Right atrium auricular region (tissue), 2 donors: ENCODE data around the gene ADK. TPM values are rescaled to one million over a fixed set of nuclear protein-coding genes. Genes with fewer than 3 reads are reported as not detected.

Source experiments
- DNase-seq: peaks from one replicate; pipeline ENCODE4 v3.0.0-alpha.2; 2019; ENCODE audit warnings: low spot score
- H3K27ac ChIP-seq, 2 donors: fragments of 200-600 bp; sonication (generic); 1 replicate in 1 of 2; 2 replicates in 1 of 2; pipeline ENCODE4 v1.5.1; 2016 to 2019
- H3K27me3 ChIP-seq, 2 donors: fragments of 200-600 bp; sonication (generic); one replicate each; pipeline versions ENCODE4 v1.5.1 to v1.6.0; 2017 to 2019
- H3K36me3 ChIP-seq: fragments of 200-600 bp; sonication (generic); one replicate; pipeline ENCODE4 v1.5.1; 2016
- H3K4me1 ChIP-seq, 2 donors: fragments of 200-600 bp; sonication (generic); one replicate each; pipeline versions ENCODE4 v1.5.1 to v1.6.0; 2017 to 2019
- H3K4me3 ChIP-seq, 2 donors: fragments of 200-600 bp; sonication (generic); 1 replicate in 1 of 2; 2 replicates in 1 of 2; pipeline ENCODE4 v1.5.1; 2017 to 2019; ENCODE audit warnings: mild to moderate bottlenecking in 1 of 2, moderate library complexity in 1 of 2
- H3K9me3 ChIP-seq, 2 donors: fragments of 200-600 bp; sonication (generic); one replicate each; pipeline ENCODE4 v1.5.1; 2019
- total RNA-seq, 2 donors: library from RNA; depleted of rRNA; stranded (reverse); fragments of >200 nt; gene quantifications; one replicate each; pipeline ENCODE4 v1.1.0, GENCODE V29; 2016
- TF ChIP-seq, protein P1 (sequence below), 2 donors: fragments of 200-600 bp; sonication (generic); IDR thresholded peaks; one replicate each; pipeline ENCODE4 v1.5.1; 2019; ENCODE audit warnings: antibody characterized with exemption in 2 of 2

The ADK gene
- total RNA-seq, 2 donors from 2014 or later: 23.7 to 31.6 TPM

- H3K27me3 ChIP-seq: no peaks in the 10 kb centered on the region
- no peak for DNase-seq
- TF ChIP-seq, protein P1, sequence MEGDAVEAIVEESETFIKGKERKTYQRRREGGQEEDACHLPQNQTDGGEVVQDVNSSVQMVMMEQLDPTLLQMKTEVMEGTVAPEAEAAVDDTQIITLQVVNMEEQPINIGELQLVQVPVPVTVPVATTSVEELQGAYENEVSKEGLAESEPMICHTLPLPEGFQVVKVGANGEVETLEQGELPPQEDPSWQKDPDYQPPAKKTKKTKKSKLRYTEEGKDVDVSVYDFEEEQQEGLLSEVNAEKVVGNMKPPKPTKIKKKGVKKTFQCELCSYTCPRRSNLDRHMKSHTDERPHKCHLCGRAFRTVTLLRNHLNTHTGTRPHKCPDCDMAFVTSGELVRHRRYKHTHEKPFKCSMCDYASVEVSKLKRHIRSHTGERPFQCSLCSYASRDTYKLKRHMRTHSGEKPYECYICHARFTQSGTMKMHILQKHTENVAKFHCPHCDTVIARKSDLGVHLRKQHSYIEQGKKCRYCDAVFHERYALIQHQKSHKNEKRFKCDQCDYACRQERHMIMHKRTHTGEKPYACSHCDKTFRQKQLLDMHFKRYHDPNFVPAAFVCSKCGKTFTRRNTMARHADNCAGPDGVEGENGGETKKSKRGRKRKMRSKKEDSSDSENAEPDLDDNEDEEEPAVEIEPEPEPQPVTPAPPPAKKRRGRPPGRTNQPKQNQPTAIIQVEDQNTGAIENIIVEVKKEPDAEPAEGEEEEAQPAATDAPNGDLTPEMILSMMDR (IDR thresholded peaks at IDR 0.05): no peak
Measured at GRCh38 chr10:74728225-74728624, 577.2 kb downstream of the ADK start.

GRCh38 chr10:74730246-74730645 lies 579.2 kb downstream of the ADK start:
- Histone ChIP-seq H3K36me3 (no peaks in the 10 kb centered on the region), H3K27me3 (no peaks in the 10 kb centered on the region), H3K4me3 (no peak overlapping the region), H3K4me1 (no peaks in the 10 kb centered on the region), H3K27ac (no peak overlapping the region), H3K9me3 (no peaks in the 10 kb centered on the region)
- no peak for DNase-seq
- TF ChIP-seq, protein P1 (IDR thresholded peaks at IDR 0.05): no peak

More at GRCh38 chr10:74728225-74728624, 577.2 kb downstream of the ADK start:
- H3K4me3 ChIP-seq: no peak overlapping the region
- no peaks in the 10 kb centered on the region for H3K9me3 ChIP-seq
- no peak overlapping the region for H3K27ac ChIP-seq
- H3K36me3 ChIP-seq: no peaks in the 10 kb centered on the region
- no peaks in the 10 kb centered on the region for H3K4me1 ChIP-seq

DNA sequence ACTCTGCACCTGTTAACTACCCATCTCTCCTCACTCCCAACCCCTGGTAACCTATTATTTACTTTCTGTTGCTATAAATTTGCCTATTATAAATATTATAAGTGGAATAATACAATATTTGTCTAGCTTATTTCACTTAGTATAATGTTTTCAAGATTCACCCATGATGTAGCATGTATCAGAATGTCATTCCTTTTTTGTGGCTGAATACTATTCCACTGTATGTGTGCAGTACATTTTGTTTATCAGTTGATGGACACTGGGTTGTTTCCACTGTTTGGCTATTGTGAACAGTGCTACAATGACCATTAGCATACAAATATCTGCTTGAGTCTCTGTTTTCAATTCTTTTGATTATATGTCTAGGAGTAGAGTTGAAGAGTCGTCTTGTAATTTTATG lies 582.6 kb downstream of the ADK start:
- Histone ChIP-seq H3K27me3 (no peaks in the 10 kb centered on the region), H3K36me3 (no peaks in the 10 kb centered on the region)

DNA sequence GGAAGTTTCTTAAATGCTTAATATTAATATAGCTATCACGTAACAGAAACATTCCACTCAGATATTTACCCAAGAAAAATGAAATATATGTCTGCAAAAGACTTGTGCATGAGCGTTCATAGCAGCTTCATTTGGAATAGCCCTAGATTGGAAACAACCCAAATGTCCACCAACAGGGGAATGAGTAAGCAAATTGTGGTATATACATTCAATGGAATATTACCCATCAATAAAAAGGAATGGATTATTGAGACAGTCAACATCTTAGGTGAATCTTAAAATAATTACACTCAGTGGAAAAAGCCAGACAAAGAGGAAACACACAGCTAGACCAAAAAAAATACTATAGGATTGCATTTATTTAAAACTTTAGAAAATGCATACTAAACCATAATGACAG lies 585.0 kb downstream of the ADK start:
- TF ChIP-seq, protein P1 (IDR thresholded peaks at IDR 0.05): no peak
- no peak for DNase-seq
- no peak overlapping the region for H3K27ac ChIP-seq
- no peaks in the 10 kb centered on the region for H3K27me3 ChIP-seq
- H3K36me3 ChIP-seq: no peaks in the 10 kb centered on the region
- no peaks in the 10 kb centered on the region for H3K4me1 ChIP-seq
- no peaks in the 10 kb centered on the region for H3K9me3 ChIP-seq
- no peak overlapping the region for H3K4me3 ChIP-seq

More for the DNA sequence above, 582.6 kb downstream of the ADK start:
- Histone ChIP-seq H3K27ac (no peak overlapping the region), H3K4me1 (no peaks in the 10 kb centered on the region), H3K9me3 (no peaks in the 10 kb centered on the region), H3K4me3 (no peak overlapping the region)
- TF ChIP-seq, protein P1 (IDR thresholded peaks at IDR 0.05): no peak
- no peak for DNase-seq

- no peaks in the 10 kb centered on the region for H3K27me3 ChIP-seq
- TF ChIP-seq, protein P1 (IDR thresholded peaks at IDR 0.05): no peak
- no peak for DNase-seq
- H3K27ac ChIP-seq: no peak overlapping the region
- no peaks in the 10 kb centered on the region for H3K4me1 ChIP-seq
- no peak overlapping the region for H3K4me3 ChIP-seq
- no peaks in the 10 kb centered on the region for H3K36me3 ChIP-seq
- no peaks in the 10 kb centered on the region for H3K9me3 ChIP-seq
Measured at GRCh38 chr10:74738052-74738451, 587.0 kb downstream of the ADK start.

DNA sequence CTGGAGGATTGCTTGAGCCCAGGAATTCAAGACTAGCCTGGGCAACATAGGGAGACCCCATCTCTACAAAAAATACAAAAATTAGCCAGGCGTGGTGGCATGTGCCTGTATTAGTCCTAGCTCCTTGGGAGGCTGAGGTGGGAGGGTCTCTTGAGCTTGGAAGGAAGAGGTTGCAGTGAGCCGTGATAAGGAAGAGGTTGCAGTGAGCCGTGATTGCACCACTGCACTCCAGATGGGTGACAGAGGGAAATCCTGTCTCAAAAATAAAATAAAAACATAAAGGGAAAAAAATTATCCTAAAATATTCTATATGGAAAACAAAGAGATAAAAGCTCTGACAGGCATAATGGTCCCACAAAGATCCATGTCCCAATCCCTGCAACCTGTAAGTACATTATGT lies 587.5 kb downstream of the ADK start:
- TF ChIP-seq, protein P1 (IDR thresholded peaks at IDR 0.05): no peak
- Histone ChIP-seq H3K27me3 (no peaks in the 10 kb centered on the region), H3K4me1 (no peaks in the 10 kb centered on the region), H3K36me3 (no peaks in the 10 kb centered on the region), H3K9me3 (no peaks in the 10 kb centered on the region), H3K27ac (no peak overlapping the region), H3K4me3 (no peak overlapping the region)
- no peak for DNase-seq
